Loucy (cell line): ENCODE measurements around the gene RABGAP1.

ENCODE experiments used
- H2AFZ ChIP-seq: fragments of 200-600 bp; sonication (generic); 2 replicates; pipeline ENCODE4 v1.6.0; 2016; ENCODE audit warnings: antibody characterized with exemption, mild to moderate bottlenecking, low read length, moderate library complexity
- H3F3A ChIP-seq: fragments of 200-600 bp; 2 replicates; pipeline ENCODE4 v1.6.0; 2016; ENCODE audit warnings: antibody characterized with exemption, low read depth, mild to moderate bottlenecking
- H3K27me3 ChIP-seq: fragments of 200-600 bp; sonication (generic); 2 replicates; pipeline ENCODE4 v1.6.1; 2014; ENCODE audit warnings: low read length, mild to moderate bottlenecking; ENCODE audit not compliant: insufficient read depth, poor library complexity, severe bottlenecking
- H3K36me3 ChIP-seq: fragments of 200-600 bp; sonication (generic); 2 replicates; pipeline ENCODE4 v1.6.1; 2016; ENCODE audit warnings: low read length; ENCODE audit not compliant: insufficient read depth
- H3K4me1 ChIP-seq: fragments of 200-600 bp; sonication (generic); 2 replicates; pipeline ENCODE4 v1.5.1; 2014; ENCODE audit warnings: low read length, mild to moderate bottlenecking; ENCODE audit not compliant: insufficient read depth, poor library complexity, severe bottlenecking
- H3K4me2 ChIP-seq: fragments of 200-600 bp; sonication (generic); 2 replicates; pipeline ENCODE4 v1.6.0; 2014; ENCODE audit warnings: antibody characterized with exemption, low read length, low read depth, mild to moderate bottlenecking; ENCODE audit not compliant: poor library complexity, severe bottlenecking
- H3K4me3 ChIP-seq: fragments of 200-600 bp; sonication (generic); 2 replicates; pipeline ENCODE4 v1.5.1; 2014; ENCODE audit warnings: low read length, mild to moderate bottlenecking, mixed read lengths; ENCODE audit not compliant: poor library complexity, severe bottlenecking
- H3K79me2 ChIP-seq: fragments of 200-600 bp; sonication (generic); 2 replicates; pipeline ENCODE4 v1.6.1; 2014; ENCODE audit warnings: low read length; ENCODE audit not compliant: insufficient read depth
- H3K9ac ChIP-seq: fragments of 200-600 bp; sonication (generic); 2 replicates; pipeline ENCODE4 v1.6.0; 2014; ENCODE audit warnings: mild to moderate bottlenecking, low read depth, low read length, moderate library complexity; ENCODE audit not compliant: poor library complexity, severe bottlenecking
- H3K9me2 ChIP-seq: fragments of 200-600 bp; sonication (generic); replicated peaks from 2 replicates; pipeline ENCODE4 v1.6.1; 2016; ENCODE audit warnings: low read depth, low read length, mixed read lengths
- H3K9me3 ChIP-seq: fragments of 200-600 bp; sonication (generic); 2 replicates; pipeline ENCODE4 v1.6.1; 2014; ENCODE audit warnings: mild to moderate bottlenecking, antibody characterized with exemption, low read length, low read depth; ENCODE audit not compliant: insufficient read depth
- H4K20me1 ChIP-seq: fragments of 200-600 bp; sonication (generic); 2 replicates; pipeline ENCODE4 v1.6.0; 2014; ENCODE audit warnings: antibody characterized with exemption, low read length, mild to moderate bottlenecking; ENCODE audit not compliant: insufficient read depth, poor library complexity, severe bottlenecking
- CTCF ChIP-seq: fragments of 200-600 bp; sonication (generic); conservative IDR thresholded peaks from 2 replicates; pipeline ENCODE4 v1.5.1; 2014; ENCODE audit warnings: mild to moderate bottlenecking, antibody characterized with exemption, low read length
- EZH2phosphoT487 ChIP-seq: fragments of 200-600 bp; IDR thresholded peaks from 2 replicates; pipeline ENCODE4 v1.6.1; 2018; ENCODE audit warnings: antibody characterized with exemption, mild to moderate bottlenecking, moderate library complexity, borderline replicate concordance

The RABGAP1 gene

DNA sequence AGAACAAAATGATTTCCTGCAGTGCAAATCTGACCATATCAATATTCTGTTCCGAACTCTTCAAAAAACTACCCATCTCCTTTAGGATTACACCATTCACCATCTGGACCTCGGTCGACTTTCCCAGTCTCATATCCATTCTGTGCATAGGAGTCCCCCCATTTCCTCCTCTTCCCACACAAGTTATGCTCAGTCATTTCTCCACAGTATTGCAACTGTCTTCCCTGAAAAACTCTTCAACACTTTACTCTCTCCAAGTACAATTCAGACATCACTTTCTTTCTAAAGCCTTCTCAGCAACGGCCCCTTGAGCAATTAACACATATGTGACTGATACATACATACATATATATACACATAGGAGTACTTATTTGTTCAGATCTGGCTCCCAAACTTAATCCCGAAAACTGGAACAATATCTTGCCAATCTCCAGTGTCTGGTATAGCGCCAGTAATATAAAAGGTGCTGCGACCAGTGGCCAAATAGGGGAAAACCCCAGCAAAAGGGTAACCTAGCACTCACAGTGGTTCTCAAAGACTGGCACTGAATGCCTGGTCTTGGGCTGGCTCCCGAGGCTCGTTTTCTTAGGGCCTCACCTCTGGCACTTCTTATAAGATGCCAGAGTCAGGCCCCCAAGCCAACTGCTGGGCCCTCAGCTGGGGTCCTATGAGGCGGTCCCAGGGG lies 10.1 kb upstream of the RABGAP1 start:
- H2AFZ ChIP-seq: peak overlapping the region; percentile 93
- no peaks in the 10 kb centered on the region for H3K9me3 ChIP-seq

DNA sequence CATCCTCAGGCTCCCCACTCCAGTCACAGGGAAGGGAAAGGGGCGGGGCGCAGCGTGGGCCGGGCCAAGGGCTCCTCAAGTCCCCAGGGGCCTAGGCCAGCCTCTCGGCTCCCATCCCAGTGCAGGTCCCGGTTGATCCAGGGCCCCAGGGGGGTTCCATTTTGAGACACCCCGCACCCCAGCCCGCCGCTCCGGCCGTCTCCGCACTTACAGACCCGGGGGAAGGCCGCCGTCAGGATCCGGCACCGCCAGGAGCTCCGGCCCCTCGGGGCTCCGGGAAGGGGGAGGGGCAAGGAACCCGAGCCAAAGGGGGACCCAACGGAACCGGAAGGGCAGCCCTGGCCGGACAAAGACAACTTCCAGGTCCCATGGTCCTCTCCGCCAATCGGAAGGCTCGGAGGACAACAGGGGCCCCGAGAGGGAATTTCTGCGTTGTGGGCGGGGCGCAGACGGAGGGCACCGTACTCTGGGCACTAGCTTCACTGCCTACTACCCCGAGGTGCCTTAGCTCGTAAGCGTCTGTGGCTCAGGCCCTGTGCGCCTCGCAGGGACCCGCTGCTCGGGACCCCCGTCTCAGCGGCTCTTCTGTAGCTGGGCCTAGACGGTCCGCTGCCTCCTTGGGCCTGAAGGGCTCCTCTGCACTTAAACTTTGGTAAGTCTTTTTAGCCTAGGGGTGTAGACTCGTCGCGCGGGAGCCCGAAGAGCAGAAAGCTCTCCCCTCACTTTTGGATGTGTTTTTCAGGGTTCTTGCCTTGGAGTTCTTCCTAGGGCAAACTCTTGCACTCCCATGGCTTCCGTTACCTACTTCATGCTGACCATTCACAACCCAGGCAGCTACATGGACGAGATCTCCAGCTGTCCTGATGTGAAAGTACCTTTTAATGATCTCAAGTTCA lies 9.3 kb upstream of the RABGAP1 start, which contains the start of gene ZBTB26:
Gene ZBTB26 (minus strand): TSS at position 287 of the 896 bp plus-strand sequence. CDS start 11,578 bp downstream, outside the sequence.
- H3K9ac ChIP-seq: peak within 1 kb of the TSS; percentile 86
- H3K9me2 ChIP-seq: no peaks in the 10 kb centered on the region
- no peaks in the 10 kb centered on the region for H3K9me3 ChIP-seq

More for the DNA sequence above, 10.1 kb upstream of the RABGAP1 start:
- Histone ChIP-seq H3K4me1 (peaks cover 43% of the 10 kb centered on the region), H3K27me3 (no peaks in the 10 kb centered on the region), H3K4me2 (peak overlapping the region; percentile 88), H3K9ac (peak overlapping the region; percentile 86), H3F3A (no peaks in the 10 kb centered on the region), H3K4me3 (peak overlapping the region; percentile 84), H3K36me3 (no peaks in the 10 kb centered on the region), H3K79me2 (peaks cover 65% of the 10 kb centered on the region), H3K9me2 (no peaks in the 10 kb centered on the region), H4K20me1 (no peaks in the 10 kb centered on the region)
- no peak; the same call in 1 of the 2 replicates for TF ChIP-seq CTCF
- TF ChIP-seq EZH2phosphoT487: no peak

DNA sequence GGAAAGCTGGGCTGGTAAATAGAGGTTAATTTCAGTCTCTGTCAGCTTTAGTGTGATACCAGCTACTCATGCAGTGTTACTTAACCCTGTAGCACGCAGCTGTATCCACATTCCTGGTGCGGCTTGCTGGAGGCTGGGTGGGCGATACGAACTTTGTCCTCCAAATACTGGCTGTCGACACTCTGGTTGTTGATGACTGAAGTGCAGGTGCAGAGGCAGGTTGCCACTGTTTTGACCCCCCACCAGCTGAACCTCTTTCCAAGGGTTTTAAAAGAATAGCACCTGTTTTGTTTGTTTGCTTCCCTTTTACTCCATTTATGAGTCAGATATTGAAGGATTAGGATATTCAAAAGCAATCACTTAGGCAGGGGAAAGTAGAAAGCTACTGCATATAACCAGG lies 4.4 kb upstream of the RABGAP1 start:
- Histone ChIP-seq H4K20me1 (peaks cover 4% of the 10 kb centered on the region), H3K27me3 (no peaks in the 10 kb centered on the region), H3F3A (no peaks in the 10 kb centered on the region), H3K4me3 (no peak overlapping the region), H3K36me3 (peaks cover 15% of the 10 kb centered on the region; the same call in 1 of the 2 replicates), H2AFZ (no peak overlapping the region), H3K9ac (no peak overlapping the region), H3K79me2 (peaks cover 51% of the 10 kb centered on the region), H3K9me2 (no peaks in the 10 kb centered on the region), H3K4me2 (no peak overlapping the region), H3K9me3 (no peaks in the 10 kb centered on the region), H3K4me1 (peaks cover 25% of the 10 kb centered on the region)
- TF ChIP-seq CTCF: no peak
- no peak for TF ChIP-seq EZH2phosphoT487

More for the DNA sequence above, 9.3 kb upstream of the RABGAP1 start, which contains the start of gene ZBTB26:
- H3K4me1 ChIP-seq: peaks cover 49% of the 10 kb centered on the region
- H4K20me1 ChIP-seq: no peaks in the 10 kb centered on the region
- no peaks in the 10 kb centered on the region for H3F3A ChIP-seq
- peak within 1 kb of the TSS; percentile 93 for H2AFZ ChIP-seq
- no peak for TF ChIP-seq CTCF
- TF ChIP-seq EZH2phosphoT487: no peak
- H3K36me3 ChIP-seq: peaks cover 5% of the 10 kb centered on the region; the same call in 1 of the 2 replicates
- H3K27me3 ChIP-seq: no peaks in the 10 kb centered on the region
- peaks cover 72% of the 10 kb centered on the region for H3K79me2 ChIP-seq
- H3K4me3 ChIP-seq: peak within 1 kb of the TSS; percentile 84
- peak within 1 kb of the TSS; percentile 88 for H3K4me2 ChIP-seq
